K562 (cell line): ENCODE results near the gene FERMT3. TPM values are rescaled to one million over a fixed set of nuclear protein-coding genes. Genes with fewer than 3 reads are reported as not detected.

Source experiments
- ERF ChIP-seq: fragments of 450-650 bp; formaldehyde crosslinking; IDR thresholded peaks from 2 replicates; pipeline ENCODE4 v1.4.0; 2020; ENCODE audit warnings: mild to moderate bottlenecking, mixed read lengths
- ESRRA ChIP-seq: fragments of 450-650 bp; IDR thresholded peaks from 2 replicates; pipeline ENCODE4 v1.6.1; 2014; ENCODE audit warnings: low read depth, mild to moderate bottlenecking, moderate library complexity, borderline replicate concordance
- NFE2L1 ChIP-seq: fragments of 450-650 bp; IDR thresholded peaks from 2 replicates; pipeline ENCODE4 v1.6.1; 2016; ENCODE audit warnings: missing genetic modification characterization, low read depth, mild to moderate bottlenecking, missing compliant biosample characterization, moderate library complexity, borderline replicate concordance
- RB1 ChIP-seq: fragments of 450-650 bp; IDR thresholded peaks from 2 replicates; pipeline ENCODE4 v1.6.1; 2017; ENCODE audit warnings: low read depth, mild to moderate bottlenecking
- SIX5 ChIP-seq, 2 experiments: IDR thresholded peaks; 2 replicates each; pipeline ENCODE4 v1.6.1; 2011; ENCODE audit warnings: low read length in 2 of 2, borderline replicate concordance in 1 of 2, low read depth in 1 of 2, mild to moderate bottlenecking in 1 of 2, moderate library complexity in 1 of 2; ENCODE audit not compliant: insufficient read depth in 1 of 2
- SMARCA5 ChIP-seq: fragments of 450-650 bp; IDR thresholded peaks from 2 replicates; pipeline ENCODE4 v1.6.1; 2016
- ZBTB7A ChIP-seq: IDR thresholded peaks from 2 replicates; pipeline ENCODE4 v1.6.1; 2011; ENCODE audit warnings: low read depth, mild to moderate bottlenecking, low read length, moderate library complexity, borderline replicate concordance; ENCODE audit not compliant: control insufficient read depth
- ZNF668 ChIP-seq: fragments of 250-450 bp; sonication (Bioruptor Pico); IDR thresholded peaks from 2 replicates; pipeline ENCODE4 v1.8.0; 2022; ENCODE audit warnings: mild to moderate bottlenecking, inconsistent platforms
- ZSCAN32 ChIP-seq: fragments of 450-650 bp; formaldehyde crosslinking; IDR thresholded peaks from 2 replicates; pipeline ENCODE4 v1.4.0; 2020; ENCODE audit warnings: mild to moderate bottlenecking, moderate library complexity
- polyA plus RNA-seq, 8 experiments: library from polyadenylated mRNA; depleted of rRNA in 4 of 8; stranded (reverse) in 5 of 8; unstranded in 3 of 8; fragments of >200 nt; fragmentation: Nextera tagmentation in 2 of 8; fragmentation: Illumina TruSeq in 1 of 8; extraction: Ambion mirVana in 2 of 8; extraction: Trizol in 1 of 8; gene quantifications; 2 replicates each; pipeline versions ENCODE4 v1.2.1 to v1.2.3, GENCODE V29; 2011 to 2014; ENCODE audit warnings: inconsistent platforms in 1 of 8, missing spikeins in 1 of 8
- total RNA-seq, 7 experiments: library from RNA; depleted of rRNA in 6 of 7; stranded (reverse); fragments of >200 nt in 6 of 7; fragmentation: Illumina TruSeq in 2 of 7; extraction: Trizol in 2 of 7; gene quantifications; 2 replicates each; pipeline versions ENCODE4 v1.2.1 to v1.2.3, GENCODE V29; 2011 to 2021; ENCODE audit warnings: low replicate concordance in 1 of 7
- TF ChIP-seq, protein P1 (sequence below): fragments of 200-600 bp; sonication (generic); IDR thresholded peaks from one replicate; pipeline ENCODE4 v1.6.1; 2012; ENCODE audit warnings: mild to moderate bottlenecking, low read depth, low read length, inconsistent platforms
- TF ChIP-seq, protein P2 (sequence below), 2 experiments: fragments of 200-800 bp in 1 of 2; sonication (Bioruptor generic) in 1 of 2; sonication (generic) in 1 of 2; formaldehyde crosslinking in 1 of 2; IDR thresholded peaks in 1 of 2; conservative IDR thresholded peaks in 1 of 2; 2 replicates each; pipeline versions ENCODE4 v1.5.0 to v1.6.1; 2016 to 2020; ENCODE audit warnings: missing compliant biosample characterization in 1 of 2, missing genetic modification characterization in 1 of 2, missing genetic modification reagents in 1 of 2
- TF ChIP-seq, protein P3 (sequence below): fragments of 450-650 bp; IDR thresholded peaks from one replicate; pipeline ENCODE4 v1.6.1; 2018; ENCODE audit warnings: mild to moderate bottlenecking, moderate library complexity; ENCODE audit not compliant: partially characterized antibody

The FERMT3 gene
- total and polyA plus RNA-seq, 9 of the 15 experiments (the other 6 are each of a cell fraction or from before 2014, with no cell fraction given): 3.2 to 275 (median 79.7) TPM

DNA sequence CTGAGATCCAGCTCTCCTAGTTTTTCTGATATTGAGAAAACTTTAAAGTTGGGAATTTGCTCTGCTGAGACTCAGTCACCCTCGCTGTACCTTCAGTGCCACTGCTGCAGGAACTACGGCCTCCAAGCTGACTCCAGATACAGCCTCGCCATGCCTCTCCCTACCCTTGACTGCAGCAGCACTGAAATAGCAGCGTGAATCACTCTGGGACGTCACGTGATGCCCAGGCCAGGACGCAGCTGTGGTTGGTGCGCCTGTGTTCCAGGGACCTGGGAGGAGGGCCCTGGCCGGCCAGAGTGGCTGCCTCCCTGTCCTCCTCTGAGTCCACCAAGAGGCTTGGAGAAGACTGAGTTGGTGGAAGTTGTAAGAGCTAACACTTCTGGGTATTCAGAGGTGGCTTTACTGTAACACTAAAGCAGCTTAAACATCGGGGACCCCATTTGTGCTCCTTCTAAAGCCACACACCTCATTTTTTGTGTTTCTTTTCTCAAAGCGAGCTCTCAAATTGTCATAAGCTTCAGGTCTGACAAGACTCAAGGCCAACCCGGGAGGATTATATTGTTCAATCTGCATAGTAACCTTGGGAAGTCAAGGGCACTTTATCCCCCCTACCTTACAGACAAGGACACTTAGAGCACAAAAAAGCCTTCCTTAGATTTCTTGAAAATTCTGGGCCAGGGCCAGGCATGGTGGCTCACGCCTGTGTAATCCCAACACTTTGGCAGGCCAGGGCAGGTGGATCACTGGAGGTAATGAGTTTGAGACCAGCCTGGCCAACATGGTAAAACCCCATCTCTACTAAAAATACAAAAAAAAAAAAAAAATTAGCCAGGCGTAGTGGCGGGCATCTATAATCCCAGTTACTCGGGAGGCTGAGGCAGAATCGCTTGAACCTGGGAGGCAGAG is 24.8 kb upstream of the FERMT3 start (continued):
- TF ChIP-seq, protein P1, sequence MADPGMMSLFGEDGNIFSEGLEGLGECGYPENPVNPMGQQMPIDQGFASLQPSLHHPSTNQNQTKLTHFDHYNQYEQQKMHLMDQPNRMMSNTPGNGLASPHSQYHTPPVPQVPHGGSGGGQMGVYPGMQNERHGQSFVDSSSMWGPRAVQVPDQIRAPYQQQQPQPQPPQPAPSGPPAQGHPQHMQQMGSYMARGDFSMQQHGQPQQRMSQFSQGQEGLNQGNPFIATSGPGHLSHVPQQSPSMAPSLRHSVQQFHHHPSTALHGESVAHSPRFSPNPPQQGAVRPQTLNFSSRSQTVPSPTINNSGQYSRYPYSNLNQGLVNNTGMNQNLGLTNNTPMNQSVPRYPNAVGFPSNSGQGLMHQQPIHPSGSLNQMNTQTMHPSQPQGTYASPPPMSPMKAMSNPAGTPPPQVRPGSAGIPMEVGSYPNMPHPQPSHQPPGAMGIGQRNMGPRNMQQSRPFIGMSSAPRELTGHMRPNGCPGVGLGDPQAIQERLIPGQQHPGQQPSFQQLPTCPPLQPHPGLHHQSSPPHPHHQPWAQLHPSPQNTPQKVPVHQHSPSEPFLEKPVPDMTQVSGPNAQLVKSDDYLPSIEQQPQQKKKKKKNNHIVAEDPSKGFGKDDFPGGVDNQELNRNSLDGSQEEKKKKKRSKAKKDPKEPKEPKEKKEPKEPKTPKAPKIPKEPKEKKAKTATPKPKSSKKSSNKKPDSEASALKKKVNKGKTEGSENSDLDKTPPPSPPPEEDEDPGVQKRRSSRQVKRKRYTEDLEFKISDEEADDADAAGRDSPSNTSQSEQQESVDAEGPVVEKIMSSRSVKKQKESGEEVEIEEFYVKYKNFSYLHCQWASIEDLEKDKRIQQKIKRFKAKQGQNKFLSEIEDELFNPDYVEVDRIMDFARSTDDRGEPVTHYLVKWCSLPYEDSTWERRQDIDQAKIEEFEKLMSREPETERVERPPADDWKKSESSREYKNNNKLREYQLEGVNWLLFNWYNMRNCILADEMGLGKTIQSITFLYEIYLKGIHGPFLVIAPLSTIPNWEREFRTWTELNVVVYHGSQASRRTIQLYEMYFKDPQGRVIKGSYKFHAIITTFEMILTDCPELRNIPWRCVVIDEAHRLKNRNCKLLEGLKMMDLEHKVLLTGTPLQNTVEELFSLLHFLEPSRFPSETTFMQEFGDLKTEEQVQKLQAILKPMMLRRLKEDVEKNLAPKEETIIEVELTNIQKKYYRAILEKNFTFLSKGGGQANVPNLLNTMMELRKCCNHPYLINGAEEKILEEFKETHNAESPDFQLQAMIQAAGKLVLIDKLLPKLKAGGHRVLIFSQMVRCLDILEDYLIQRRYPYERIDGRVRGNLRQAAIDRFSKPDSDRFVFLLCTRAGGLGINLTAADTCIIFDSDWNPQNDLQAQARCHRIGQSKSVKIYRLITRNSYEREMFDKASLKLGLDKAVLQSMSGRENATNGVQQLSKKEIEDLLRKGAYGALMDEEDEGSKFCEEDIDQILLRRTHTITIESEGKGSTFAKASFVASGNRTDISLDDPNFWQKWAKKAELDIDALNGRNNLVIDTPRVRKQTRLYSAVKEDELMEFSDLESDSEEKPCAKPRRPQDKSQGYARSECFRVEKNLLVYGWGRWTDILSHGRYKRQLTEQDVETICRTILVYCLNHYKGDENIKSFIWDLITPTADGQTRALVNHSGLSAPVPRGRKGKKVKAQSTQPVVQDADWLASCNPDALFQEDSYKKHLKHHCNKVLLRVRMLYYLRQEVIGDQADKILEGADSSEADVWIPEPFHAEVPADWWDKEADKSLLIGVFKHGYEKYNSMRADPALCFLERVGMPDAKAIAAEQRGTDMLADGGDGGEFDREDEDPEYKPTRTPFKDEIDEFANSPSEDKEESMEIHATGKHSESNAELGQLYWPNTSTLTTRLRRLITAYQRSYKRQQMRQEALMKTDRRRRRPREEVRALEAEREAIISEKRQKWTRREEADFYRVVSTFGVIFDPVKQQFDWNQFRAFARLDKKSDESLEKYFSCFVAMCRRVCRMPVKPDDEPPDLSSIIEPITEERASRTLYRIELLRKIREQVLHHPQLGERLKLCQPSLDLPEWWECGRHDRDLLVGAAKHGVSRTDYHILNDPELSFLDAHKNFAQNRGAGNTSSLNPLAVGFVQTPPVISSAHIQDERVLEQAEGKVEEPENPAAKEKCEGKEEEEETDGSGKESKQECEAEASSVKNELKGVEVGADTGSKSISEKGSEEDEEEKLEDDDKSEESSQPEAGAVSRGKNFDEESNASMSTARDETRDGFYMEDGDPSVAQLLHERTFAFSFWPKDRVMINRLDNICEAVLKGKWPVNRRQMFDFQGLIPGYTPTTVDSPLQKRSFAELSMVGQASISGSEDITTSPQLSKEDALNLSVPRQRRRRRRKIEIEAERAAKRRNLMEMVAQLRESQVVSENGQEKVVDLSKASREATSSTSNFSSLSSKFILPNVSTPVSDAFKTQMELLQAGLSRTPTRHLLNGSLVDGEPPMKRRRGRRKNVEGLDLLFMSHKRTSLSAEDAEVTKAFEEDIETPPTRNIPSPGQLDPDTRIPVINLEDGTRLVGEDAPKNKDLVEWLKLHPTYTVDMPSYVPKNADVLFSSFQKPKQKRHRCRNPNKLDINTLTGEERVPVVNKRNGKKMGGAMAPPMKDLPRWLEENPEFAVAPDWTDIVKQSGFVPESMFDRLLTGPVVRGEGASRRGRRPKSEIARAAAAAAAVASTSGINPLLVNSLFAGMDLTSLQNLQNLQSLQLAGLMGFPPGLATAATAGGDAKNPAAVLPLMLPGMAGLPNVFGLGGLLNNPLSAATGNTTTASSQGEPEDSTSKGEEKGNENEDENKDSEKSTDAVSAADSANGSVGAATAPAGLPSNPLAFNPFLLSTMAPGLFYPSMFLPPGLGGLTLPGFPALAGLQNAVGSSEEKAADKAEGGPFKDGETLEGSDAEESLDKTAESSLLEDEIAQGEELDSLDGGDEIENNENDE: no peak
- no peak for TF ChIP-seq NFE2L1 (tag)
- no peak for TF ChIP-seq SIX5 (IDR thresholded peaks at IDR 0.05; ENCODE audit: borderline replicate concordance in 1 of 2, insufficient read depth in 1 of 2, low read depth in 1 of 2, low read length in 2 of 2)
- no peak for TF ChIP-seq SMARCA5
- TF ChIP-seq ZBTB7A: no peak
- TF ChIP-seq ESRRA: peak; percentile 51; the same call in 1 of the 2 replicates
- no peak; the same call in 1 of the 2 replicates for TF ChIP-seq RB1
- TF ChIP-seq ERF (CRISPR knock-in tag): no peak
- TF ChIP-seq, protein P2, sequence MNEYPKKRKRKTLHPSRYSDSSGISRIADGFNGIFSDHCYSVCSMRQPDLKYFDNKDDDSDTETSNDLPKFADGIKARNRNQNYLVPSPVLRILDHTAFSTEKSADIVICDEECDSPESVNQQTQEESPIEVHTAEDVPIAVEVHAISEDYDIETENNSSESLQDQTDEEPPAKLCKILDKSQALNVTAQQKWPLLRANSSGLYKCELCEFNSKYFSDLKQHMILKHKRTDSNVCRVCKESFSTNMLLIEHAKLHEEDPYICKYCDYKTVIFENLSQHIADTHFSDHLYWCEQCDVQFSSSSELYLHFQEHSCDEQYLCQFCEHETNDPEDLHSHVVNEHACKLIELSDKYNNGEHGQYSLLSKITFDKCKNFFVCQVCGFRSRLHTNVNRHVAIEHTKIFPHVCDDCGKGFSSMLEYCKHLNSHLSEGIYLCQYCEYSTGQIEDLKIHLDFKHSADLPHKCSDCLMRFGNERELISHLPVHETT (CRISPR knock-in tag; conservative IDR thresholded peaks at IDR 0.05 in 1 of 2, IDR thresholded peaks at IDR 0.05 in 1 of 2): no peak
- TF ChIP-seq, protein P3, sequence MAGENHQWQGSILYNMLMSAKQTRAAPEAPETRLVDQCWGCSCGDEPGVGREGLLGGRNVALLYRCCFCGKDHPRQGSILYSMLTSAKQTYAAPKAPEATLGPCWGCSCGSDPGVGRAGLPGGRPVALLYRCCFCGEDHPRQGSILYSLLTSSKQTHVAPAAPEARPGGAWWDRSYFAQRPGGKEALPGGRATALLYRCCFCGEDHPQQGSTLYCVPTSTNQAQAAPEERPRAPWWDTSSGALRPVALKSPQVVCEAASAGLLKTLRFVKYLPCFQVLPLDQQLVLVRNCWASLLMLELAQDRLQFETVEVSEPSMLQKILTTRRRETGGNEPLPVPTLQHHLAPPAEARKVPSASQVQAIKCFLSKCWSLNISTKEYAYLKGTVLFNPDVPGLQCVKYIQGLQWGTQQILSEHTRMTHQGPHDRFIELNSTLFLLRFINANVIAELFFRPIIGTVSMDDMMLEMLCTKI: no peak
- TF ChIP-seq ZNF668 (CRISPR knock-in tag): no peak
- no peak for TF ChIP-seq ZSCAN32
